ENCODE data around the gene HSD11B2.

HSD11B2 gene

DNA sequence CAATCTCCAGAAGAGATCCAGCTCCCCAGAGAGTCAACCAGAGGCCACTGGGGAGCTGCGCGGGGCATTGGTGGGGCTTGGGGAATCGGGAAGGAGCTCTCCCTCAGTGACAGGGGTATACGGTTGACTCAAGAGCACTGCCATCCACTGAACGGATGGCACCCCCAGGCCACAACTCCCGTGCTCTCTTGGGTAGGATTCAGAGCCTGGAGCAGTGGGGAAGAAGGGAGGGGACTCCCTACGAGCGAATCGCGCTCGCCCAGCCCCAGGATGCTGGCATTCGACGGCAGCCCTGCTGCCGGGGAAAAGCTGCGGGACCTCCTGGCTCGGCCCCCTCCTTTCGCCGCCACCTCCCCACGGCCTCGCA is 37.1 kb upstream of the HSD11B2 start:
- DNase-seq (no peak), ATAC-seq (ENCODE audit: insufficient read depth, low read depth) (no peak)
- H3K9me3 ChIP-seq (ENCODE audit: insufficient read depth, low read length, severe bottlenecking): no peaks in the 10 kb centered on the region
- H3K4me3 ChIP-seq (ENCODE audit: low read depth in 1 of 2, low read length in 2 of 2): no peak overlapping the region
- H3K4me2 ChIP-seq (ENCODE audit: insufficient read depth, low read length): no peak overlapping the region
- H3K27me3 ChIP-seq (ENCODE audit: insufficient read depth, low read length, poor library complexity): no peaks in the 10 kb centered on the region
- no peak overlapping the region for H2AFZ ChIP-seq (ENCODE audit: low read depth, low read length)
- no peaks in the 10 kb centered on the region for H3K79me2 ChIP-seq (ENCODE audit: insufficient read depth, low read length)
- TF ChIP-seq EZH2 (IDR thresholded peaks at IDR 0.05; ENCODE audit: borderline replicate concordance, low read depth, low read length, severe bottlenecking): no peak
- TF ChIP-seq, protein P1, sequence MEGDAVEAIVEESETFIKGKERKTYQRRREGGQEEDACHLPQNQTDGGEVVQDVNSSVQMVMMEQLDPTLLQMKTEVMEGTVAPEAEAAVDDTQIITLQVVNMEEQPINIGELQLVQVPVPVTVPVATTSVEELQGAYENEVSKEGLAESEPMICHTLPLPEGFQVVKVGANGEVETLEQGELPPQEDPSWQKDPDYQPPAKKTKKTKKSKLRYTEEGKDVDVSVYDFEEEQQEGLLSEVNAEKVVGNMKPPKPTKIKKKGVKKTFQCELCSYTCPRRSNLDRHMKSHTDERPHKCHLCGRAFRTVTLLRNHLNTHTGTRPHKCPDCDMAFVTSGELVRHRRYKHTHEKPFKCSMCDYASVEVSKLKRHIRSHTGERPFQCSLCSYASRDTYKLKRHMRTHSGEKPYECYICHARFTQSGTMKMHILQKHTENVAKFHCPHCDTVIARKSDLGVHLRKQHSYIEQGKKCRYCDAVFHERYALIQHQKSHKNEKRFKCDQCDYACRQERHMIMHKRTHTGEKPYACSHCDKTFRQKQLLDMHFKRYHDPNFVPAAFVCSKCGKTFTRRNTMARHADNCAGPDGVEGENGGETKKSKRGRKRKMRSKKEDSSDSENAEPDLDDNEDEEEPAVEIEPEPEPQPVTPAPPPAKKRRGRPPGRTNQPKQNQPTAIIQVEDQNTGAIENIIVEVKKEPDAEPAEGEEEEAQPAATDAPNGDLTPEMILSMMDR (IDR thresholded peaks at IDR 0.05; ENCODE audit: borderline replicate concordance, extremely low read depth, low read length, poor library complexity, severe bottlenecking): no peak
- H4K20me1 ChIP-seq (ENCODE audit: insufficient read depth, low read length): no peaks in the 10 kb centered on the region
- no peaks in the 10 kb centered on the region for H3K36me3 ChIP-seq (ENCODE audit: insufficient read depth, low read length)
- H3K4me1 ChIP-seq (ENCODE audit: insufficient read depth, low read length): no peaks in the 10 kb centered on the region
- H3K27ac ChIP-seq (ENCODE audit: low read length): no peak overlapping the region
- H3K9ac ChIP-seq (ENCODE audit: low read depth, low read length): no peak overlapping the region

DNA sequence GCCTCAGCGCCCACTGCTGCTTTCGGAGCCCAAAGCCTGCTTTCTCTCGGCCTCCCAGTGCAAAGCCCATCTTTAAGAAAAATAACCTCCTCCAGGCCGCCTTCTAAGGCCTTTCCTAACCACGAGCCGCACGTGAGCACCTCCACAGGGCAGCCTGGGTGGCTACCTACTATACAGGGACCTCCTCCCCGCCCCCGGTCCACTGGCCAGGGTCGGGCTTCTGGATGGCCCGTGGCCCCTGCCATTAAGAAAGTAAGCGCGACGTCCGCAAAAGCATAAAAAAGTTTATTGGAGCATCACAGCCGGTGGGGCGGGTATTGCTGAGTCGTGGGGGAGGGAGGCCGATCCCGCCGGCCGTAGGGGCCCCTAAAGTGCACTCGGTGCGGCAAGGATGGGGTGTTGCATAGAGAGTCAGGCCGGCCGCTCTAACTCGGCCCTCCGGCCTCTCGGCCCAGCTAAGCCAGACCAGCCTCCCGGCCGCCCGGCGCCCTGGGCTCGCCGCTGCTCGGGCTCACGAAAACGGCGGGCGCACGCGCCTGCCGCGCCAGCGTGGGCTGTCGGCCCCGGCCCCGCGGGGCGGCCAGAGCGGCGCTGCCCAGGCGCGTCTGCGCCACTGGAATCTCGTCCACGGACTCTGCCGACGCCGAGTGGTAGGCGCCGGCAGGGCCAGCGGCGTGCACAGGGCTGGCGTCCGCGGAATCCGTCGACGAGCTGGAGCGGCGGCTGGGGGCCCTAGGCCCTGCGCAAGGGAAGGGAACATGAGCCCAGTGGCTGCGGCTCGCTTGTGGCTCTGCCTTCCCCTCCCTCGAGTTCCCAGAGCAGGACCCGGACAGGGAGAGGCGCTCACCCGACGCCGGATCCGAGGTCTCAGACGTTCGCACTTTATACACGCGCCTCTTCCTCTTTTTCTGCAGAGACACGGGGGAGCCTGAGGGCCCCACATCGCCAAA is 36.5 kb upstream of the HSD11B2 start:
- H3K9ac ChIP-seq (ENCODE audit: low read depth, low read length): no peak overlapping the region
- ATAC-seq (ENCODE audit: insufficient read depth, low read depth): no peak
- H3K4me1 ChIP-seq (ENCODE audit: insufficient read depth, low read length): no peaks in the 10 kb centered on the region
- no peak overlapping the region for H3K4me3 ChIP-seq (ENCODE audit: low read depth in 1 of 2, low read length in 2 of 2)
- no peak overlapping the region for H3K27ac ChIP-seq (ENCODE audit: low read length)
- DNase-seq: no peak
- no peak for TF ChIP-seq EZH2 (IDR thresholded peaks at IDR 0.05; ENCODE audit: borderline replicate concordance, low read depth, low read length, severe bottlenecking)
- TF ChIP-seq, protein P1 (IDR thresholded peaks at IDR 0.05; ENCODE audit: borderline replicate concordance, extremely low read depth, low read length, poor library complexity, severe bottlenecking): no peak
- no peaks in the 10 kb centered on the region for H3K9me3 ChIP-seq (ENCODE audit: insufficient read depth, low read length, severe bottlenecking)
- H3K27me3 ChIP-seq (ENCODE audit: insufficient read depth, low read length, poor library complexity): no peaks in the 10 kb centered on the region
- no peak overlapping the region for H2AFZ ChIP-seq (ENCODE audit: low read depth, low read length)
- no peak overlapping the region for H3K4me2 ChIP-seq (ENCODE audit: insufficient read depth, low read length)
- no peaks in the 10 kb centered on the region for H3K79me2 ChIP-seq (ENCODE audit: insufficient read depth, low read length)
- H3K36me3 ChIP-seq (ENCODE audit: insufficient read depth, low read length): no peaks in the 10 kb centered on the region
- H4K20me1 ChIP-seq (ENCODE audit: insufficient read depth, low read length): no peaks in the 10 kb centered on the region

DNA sequence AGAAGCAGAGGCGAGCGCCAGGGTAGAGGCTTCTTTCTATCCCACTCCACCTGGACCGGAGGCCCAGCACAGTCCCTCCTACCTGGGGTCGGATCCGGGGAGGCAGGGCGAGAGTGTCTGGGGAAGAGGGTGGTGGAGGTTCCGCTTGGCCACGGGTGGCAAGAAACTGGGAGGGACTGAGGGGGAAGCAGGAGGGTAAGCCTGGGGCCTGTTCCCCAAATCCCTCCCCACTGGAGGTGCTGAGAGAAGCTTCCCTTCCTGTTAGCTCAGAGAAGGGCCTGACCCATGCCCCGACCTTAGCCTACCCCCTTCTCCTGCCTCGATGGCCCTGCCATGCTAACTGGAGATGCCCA is 35.8 kb upstream of the HSD11B2 start:
- H3K9ac ChIP-seq (ENCODE audit: low read depth, low read length): no peak overlapping the region
- H3K4me1 ChIP-seq (ENCODE audit: insufficient read depth, low read length): no peaks in the 10 kb centered on the region
- no peak overlapping the region for H3K4me3 ChIP-seq (ENCODE audit: low read depth in 1 of 2, low read length in 2 of 2)
- no peaks in the 10 kb centered on the region for H3K27me3 ChIP-seq (ENCODE audit: insufficient read depth, low read length, poor library complexity)
- no peaks in the 10 kb centered on the region for H3K9me3 ChIP-seq (ENCODE audit: insufficient read depth, low read length, severe bottlenecking)
- TF ChIP-seq, protein P1 (IDR thresholded peaks at IDR 0.05; ENCODE audit: borderline replicate concordance, extremely low read depth, low read length, poor library complexity, severe bottlenecking): no peak
- TF ChIP-seq EZH2 (IDR thresholded peaks at IDR 0.05; ENCODE audit: borderline replicate concordance, low read depth, low read length, severe bottlenecking): no peak
- no peak overlapping the region for H3K4me2 ChIP-seq (ENCODE audit: insufficient read depth, low read length)
- no peak for ATAC-seq (ENCODE audit: insufficient read depth, low read depth)
- no peak overlapping the region for H2AFZ ChIP-seq (ENCODE audit: low read depth, low read length)
- H3K79me2 ChIP-seq (ENCODE audit: insufficient read depth, low read length): no peaks in the 10 kb centered on the region
- H4K20me1 ChIP-seq (ENCODE audit: insufficient read depth, low read length): no peaks in the 10 kb centered on the region
- H3K27ac ChIP-seq (ENCODE audit: low read length): no peak overlapping the region
- no peaks in the 10 kb centered on the region for H3K36me3 ChIP-seq (ENCODE audit: insufficient read depth, low read length)
- no peak for DNase-seq

Measured in DND-41 (cell line).